Mucosa of descending colon (tissue), 3 donors: ENCODE measurements around the gene APBB2. TPM values are rescaled to one million over a fixed set of nuclear protein-coding genes. Genes with fewer than 3 reads are reported as not detected.

Source experiments
- ATAC-seq: fragments of 200-7000 bp; cut with Tn5 transposase; one replicate; pipeline ENCODE4 v1.9.1; 2020; ENCODE audit warnings: mild to moderate bottlenecking, moderate library complexity
- DNase-seq, 3 donors: peaks; one replicate each; pipeline ENCODE4 v3.0.0-alpha.2; 2020
- H3K36me3 ChIP-seq: fragments of 200-600 bp; one replicate; pipeline ENCODE4 v1.8.0; 2021; ENCODE audit warnings: low read depth, mild to moderate bottlenecking
- H3K4me1 ChIP-seq: fragments of 200-600 bp; one replicate; pipeline ENCODE4 v1.8.0; 2021; ENCODE audit warnings: low read depth, mild to moderate bottlenecking
- H3K4me3 ChIP-seq: fragments of 200-600 bp; one replicate; pipeline ENCODE4 v1.8.0; 2021; ENCODE audit warnings: mild to moderate bottlenecking
- H3K9me3 ChIP-seq: fragments of 200-600 bp; one replicate; pipeline ENCODE4 v1.8.0; 2021; ENCODE audit warnings: mild to moderate bottlenecking
- intact Hi-C, 2 donors: fragments of 100-400 bp; cut with DNase I in 1 of 2; cut with micrococcal nuclease in 1 of 2; formaldehyde crosslinking; loops; one replicate each; pipeline versions ENCODE4 v1.11.0 to v1.11.1; 2022; cut with DNase I, micrococcal nuclease
- total RNA-seq, 3 donors: library from RNA; stranded (reverse); fragmentation: NEBNext Ultra II Directional in 2 of 3; extraction: Animal tissue kit (Norgen Biotek cat#: 25700) in 2 of 3; gene quantifications; one replicate each; pipeline versions ENCODE4 v1.2.1 to v1.2.4, GENCODE V29; 2021 to 2023
- TF ChIP-seq, protein P1 (sequence below): fragments of 200-600 bp; IDR thresholded peaks from one replicate; pipeline ENCODE4 v1.8.0; 2022; ENCODE audit warnings: antibody characterized with exemption, mild to moderate bottlenecking
- donor health status: DM: no; HTN: no; CAD: no; lungs with moderate emphysema.
- donor health status: DM: no; HTN: no; CAD: no.
- donor health status: DM: no; HTN: yes; CAD: no.

Gene APBB2
- total RNA-seq, 3 donors from 2014 or later = 26.3 to 68.3 (median 29.6) TPM

DNA sequence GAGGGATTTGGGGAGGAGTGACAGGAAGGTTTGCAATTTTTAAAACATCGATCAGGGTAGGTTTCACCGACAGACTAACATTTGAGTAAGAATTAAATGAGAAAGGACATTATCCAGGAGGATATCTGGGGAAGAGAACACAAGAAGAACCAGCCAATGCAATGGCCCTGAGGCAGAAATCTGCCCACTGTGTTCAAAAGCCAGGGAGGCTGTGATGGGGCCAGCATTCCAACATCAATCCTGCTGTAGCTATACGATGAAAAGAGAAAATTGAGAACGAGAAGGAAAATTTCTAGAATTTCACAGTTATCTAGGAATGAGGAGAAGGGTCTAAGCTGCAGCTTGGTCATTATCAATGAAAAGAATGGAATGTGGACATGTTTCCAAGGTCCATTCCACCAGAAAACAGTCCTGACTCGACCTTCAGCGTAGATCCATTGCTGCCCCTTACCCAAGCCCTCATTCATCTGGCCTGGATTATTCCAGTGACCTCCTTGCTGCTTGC is 84.4 kb downstream of the APBB2 start:
- intact Hi-C loops = no loop called here
- Histone ChIP-seq H3K4me3 (no peak overlapping the region), H3K9me3 (no peaks in the 10 kb centered on the region), H3K4me1 (peaks cover 10% of the 10 kb centered on the region), H3K36me3 (no peaks in the 10 kb centered on the region)
- TF ChIP-seq, protein P1, sequence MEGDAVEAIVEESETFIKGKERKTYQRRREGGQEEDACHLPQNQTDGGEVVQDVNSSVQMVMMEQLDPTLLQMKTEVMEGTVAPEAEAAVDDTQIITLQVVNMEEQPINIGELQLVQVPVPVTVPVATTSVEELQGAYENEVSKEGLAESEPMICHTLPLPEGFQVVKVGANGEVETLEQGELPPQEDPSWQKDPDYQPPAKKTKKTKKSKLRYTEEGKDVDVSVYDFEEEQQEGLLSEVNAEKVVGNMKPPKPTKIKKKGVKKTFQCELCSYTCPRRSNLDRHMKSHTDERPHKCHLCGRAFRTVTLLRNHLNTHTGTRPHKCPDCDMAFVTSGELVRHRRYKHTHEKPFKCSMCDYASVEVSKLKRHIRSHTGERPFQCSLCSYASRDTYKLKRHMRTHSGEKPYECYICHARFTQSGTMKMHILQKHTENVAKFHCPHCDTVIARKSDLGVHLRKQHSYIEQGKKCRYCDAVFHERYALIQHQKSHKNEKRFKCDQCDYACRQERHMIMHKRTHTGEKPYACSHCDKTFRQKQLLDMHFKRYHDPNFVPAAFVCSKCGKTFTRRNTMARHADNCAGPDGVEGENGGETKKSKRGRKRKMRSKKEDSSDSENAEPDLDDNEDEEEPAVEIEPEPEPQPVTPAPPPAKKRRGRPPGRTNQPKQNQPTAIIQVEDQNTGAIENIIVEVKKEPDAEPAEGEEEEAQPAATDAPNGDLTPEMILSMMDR = no peak
- ATAC-seq = no peak
- DNase-seq = no peak

DNA sequence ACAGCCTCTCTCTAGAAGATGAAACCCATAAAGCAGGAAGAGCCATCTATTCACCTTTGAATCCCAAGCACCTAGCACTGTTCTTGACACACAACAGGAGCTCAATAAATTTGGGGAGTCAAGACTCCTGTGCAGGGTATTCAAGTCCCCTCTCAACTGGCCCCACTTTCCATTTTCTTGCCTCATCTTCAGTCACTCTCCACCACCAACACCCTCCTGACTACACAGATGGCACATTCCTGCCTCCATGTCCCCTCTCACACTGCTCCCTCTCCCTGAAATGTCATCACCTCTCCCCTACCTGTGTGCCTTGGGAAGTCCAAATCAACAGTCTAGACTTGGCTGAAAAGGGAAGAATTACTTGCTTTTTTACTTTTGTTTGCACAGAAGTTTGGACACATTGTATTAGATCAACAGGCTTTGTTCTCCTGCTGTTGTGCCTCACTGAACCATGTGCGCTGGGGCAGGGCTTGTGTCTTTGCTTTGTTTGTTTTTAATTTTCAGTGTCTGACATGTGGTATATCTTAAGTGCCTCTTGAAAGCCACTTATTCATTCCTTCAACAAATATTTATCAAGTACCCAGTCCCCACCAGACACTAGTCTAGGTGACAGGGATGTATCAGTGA is 85.1 kb downstream of the APBB2 start:
- Histone ChIP-seq H3K4me1 (peaks cover 6% of the 10 kb centered on the region), H3K36me3 (no peaks in the 10 kb centered on the region), H3K4me3 (no peak overlapping the region), H3K9me3 (no peaks in the 10 kb centered on the region)
- intact Hi-C loops = no loop called here
- TF ChIP-seq, protein P1 = no peak
- DNase-seq = no peak
- ATAC-seq = no peak

DNA sequence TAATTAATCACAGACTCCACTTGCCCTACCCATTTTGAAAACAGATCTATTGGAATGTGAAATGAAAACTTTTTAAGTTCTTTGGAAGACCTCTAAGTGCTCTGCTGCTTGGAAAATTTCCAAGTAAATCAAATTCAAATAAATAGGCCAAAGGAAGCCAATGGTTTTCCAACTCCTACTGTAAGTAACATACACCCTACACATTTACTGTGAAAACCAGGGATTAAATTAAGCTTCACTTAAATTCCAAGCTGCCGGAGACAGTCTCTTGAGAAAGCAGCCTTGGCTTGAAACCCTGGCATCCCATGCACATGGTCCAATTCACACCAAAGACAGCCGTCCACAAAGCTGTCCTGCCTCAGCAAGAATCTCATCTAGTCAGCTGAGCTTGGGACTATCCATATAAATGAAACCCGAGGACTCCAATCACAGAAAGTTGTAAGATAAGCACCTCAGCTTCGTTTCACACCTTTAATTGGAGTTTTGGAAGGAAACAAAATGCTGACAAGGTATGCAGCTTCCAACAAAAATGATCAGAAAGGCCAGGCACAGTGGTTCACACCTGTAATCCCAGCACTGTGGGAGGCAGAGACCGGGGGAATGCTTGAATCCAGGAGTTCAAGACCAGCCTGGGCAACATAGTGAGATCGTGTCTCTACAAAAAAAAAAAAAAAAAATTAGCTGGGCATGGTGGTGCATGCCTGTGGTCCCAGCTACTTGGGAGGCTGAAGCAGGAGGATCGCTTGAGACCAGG is 88.6 kb downstream of the APBB2 start:
- intact Hi-C loops = no loop called here
- Histone ChIP-seq H3K4me3 (no peak overlapping the region), H3K4me1 (peaks cover 4% of the 10 kb centered on the region), H3K9me3 (no peaks in the 10 kb centered on the region), H3K36me3 (no peaks in the 10 kb centered on the region)
- TF ChIP-seq, protein P1 = no peak
- ATAC-seq = no peak
- no peak for DNase-seq

DNA sequence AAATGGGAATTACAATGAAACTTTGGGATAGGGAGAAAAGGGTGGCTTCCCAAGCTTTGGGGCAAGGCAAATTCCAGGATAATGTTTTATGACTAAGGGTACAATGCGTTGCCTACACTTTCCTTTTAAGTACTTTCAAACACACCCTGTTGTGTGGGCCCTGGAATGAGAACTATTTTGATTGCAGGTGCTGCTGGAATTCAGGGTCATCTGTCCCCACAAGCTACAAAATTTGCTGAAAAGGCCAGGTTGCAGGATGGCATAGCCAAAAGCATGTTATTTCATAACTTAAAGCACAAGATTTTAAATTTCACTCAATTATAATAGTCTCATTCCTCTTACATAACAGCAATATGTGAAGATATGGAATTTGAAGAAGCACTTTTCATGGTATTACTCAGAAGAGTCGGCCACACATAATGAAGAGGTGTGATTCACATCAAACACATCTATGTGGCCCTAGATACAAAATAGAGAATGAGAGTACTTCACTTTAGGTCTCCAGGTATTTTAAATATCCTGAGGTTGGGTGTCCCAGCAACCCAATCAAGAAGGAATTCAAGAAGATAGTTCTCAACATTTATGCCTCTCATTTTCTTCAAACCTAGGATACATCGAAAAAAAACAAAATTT is 89.3 kb downstream of the APBB2 start:
- TF ChIP-seq, protein P1 = no peak
- ATAC-seq (no peak), DNase-seq (no peak)
- H3K4me3 ChIP-seq = no peak overlapping the region
- H3K36me3 ChIP-seq = no peaks in the 10 kb centered on the region
- intact Hi-C loops = no loop called here
- H3K4me1 ChIP-seq = peaks cover 11% of the 10 kb centered on the region
- H3K9me3 ChIP-seq = no peaks in the 10 kb centered on the region

DNA sequence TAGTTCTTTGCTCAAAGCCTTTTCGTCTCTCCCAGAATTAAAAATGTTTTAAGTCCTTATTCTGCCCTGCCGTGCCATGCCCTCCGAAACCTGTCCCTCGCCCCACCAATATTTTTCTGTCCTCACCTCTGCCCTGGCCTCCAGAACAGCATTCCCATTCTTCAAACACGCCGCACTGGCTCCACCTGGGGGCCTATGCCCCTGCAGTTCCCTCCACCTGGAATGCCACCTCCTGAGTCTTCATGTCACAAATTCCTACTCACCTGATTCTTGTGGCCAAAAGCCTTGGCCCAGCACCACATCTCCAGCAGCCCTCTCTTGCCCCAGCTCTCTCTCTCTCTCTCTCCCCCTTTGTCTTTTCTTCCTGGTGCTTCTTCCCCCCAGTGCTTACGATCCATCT is 91.6 kb downstream of the APBB2 start:
- DNase-seq = no peak
- intact Hi-C loops = no loop called here
- no peaks in the 10 kb centered on the region for H3K36me3 ChIP-seq
- no peaks in the 10 kb centered on the region for H3K9me3 ChIP-seq
- H3K4me1 ChIP-seq = peaks cover 13% of the 10 kb centered on the region
- ATAC-seq = no peak
- TF ChIP-seq, protein P1 = no peak
- H3K4me3 ChIP-seq = no peak overlapping the region
